ENCODE results near the gene SLC2A13.
"Not testable (repeated sequence)": the region's sequence is repeated elsewhere in the genome, so short reads cannot be mapped to it uniquely, and the experiment has no call there.

SLC2A13 gene

DNA sequence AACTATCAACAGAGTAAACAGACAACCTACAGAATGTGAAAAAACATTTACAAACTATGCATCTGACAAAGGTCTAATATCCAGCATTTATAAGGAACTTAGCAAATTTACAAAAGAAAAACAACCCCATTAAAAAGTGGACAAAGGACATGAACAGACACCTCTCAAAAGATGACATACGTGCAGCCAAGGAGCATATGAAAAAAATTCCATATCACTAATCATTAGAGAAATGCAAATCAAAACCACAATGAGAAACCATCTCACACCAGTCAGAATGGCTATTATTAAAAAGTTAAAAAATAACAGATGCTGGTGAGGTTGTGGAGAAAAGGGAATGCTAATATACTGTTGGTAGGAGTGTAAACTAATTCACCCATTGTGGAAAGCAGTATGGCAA lies 257.7 kb downstream of the SLC2A13 start:
- not testable (repeated sequence) for DNase-seq

GRCh38 chr12:39846971-39847650 lies 258.8 kb downstream of the SLC2A13 start:
- DNase-seq: no peak

GRCh38 chr12:39846304-39846703 lies 259.6 kb downstream of the SLC2A13 start:
- DNase-seq: no peak

DNA sequence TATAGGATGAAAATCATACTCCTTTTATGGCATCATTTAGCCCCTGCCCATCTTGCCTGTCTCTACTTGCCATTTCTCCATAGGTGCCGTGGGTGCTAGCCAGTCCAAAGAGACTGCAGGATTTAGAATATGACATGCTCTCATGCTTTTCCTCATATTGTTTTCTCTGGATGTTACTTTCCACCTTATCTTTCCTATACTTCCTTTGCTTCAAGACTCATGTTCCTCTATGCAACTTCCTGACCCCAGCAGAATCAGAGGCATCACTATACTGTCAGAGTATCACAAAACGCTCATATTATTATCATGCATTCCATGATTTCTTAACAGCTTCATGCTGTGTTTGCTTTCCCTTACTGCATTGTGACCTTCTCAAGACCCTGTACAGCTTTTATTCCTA lies 265.5 kb downstream of the SLC2A13 start:
- no peak for DNase-seq

DNA sequence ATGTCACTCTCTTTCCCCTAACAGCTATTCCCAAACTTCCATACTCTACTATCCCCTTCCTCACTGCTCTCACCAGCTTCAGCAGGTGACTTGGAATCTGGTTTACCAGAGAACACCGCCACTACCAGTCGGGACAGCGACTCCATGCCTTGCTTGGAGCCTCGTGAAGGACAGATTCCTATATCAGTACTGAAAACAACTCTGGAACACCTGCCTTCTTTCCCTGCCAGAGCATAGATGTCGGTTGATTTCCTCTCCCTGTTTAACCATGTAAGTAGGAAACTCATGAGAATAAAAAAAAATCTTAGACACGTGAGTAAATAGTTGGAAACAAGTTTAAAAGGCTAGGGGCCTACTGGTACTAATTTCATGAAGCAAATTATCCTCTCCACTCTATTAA lies 266.8 kb downstream of the SLC2A13 start:
- DNase-seq: no peak

- no peak for DNase-seq
Measured at GRCh38 chr12:39835517-39836489, 270.1 kb downstream of the SLC2A13 start.

GRCh38 chr12:39831587-39832315 lies 274.1 kb downstream of the SLC2A13 start:
- no peak for DNase-seq

- no peak for DNase-seq
Measured at GRCh38 chr12:39830852-39831520, 274.9 kb downstream of the SLC2A13 start.

GRCh38 chr12:39830171-39830570 lies 275.7 kb downstream of the SLC2A13 start:
- no peak for DNase-seq

DNA sequence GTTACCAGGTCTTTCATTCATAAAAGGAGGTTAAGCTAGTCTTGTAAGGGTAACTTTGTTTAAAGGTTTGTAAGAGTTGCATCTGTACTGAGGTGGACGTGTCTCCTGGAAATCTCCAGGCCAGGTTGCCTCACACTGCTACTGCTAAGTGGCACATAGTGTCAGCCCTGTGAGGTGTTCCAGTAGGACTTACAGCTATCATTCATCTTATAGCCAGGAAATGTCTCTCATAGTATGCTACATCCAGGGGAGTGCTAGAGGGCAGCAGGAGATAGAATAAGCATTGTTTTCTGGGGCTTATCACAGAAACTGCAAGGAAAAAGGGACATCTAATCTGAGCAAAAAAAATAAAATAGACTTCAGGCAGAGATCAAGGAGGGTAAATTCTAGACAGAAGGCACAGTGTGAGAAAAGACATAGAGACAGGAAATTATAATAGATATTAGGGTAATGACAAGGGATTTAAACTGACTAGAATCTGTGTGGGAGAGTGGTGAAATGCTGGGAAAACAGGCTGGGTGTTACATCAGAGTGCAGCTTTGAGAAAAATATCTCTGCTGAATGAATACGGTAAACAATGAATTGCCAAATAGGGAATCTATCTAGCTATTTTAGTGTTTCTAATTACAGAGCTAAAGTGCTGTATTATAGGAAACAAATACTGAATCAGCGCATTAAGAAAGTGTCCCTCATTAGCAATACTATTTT lies 281.2 kb downstream of the SLC2A13 start:
- no peak for DNase-seq

GRCh38 chr12:39816671-39817185 lies 289.2 kb downstream of the SLC2A13 start:
- DNase-seq: no peak

- DNase-seq: no peak
Measured at GRCh38 chr12:39815746-39816145, 290.1 kb downstream of the SLC2A13 start.

DNA sequence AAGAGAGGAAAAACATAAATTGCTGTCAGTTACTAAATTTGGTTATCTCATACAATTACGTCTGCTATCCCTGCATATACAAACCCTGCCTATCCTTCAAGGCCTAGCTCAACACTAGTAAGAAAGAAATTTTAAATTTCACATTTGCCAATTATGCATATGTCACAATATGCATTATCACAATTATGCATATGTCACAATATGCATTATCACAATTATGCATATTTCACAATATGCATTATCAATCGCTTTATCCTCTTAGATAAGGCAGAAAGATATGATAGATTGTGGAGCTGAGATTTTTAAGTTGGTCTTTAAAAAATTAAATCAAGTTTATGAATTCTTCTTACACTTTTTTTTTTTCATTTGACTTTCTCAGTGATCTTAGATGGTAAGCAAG lies 291.3 kb downstream of the SLC2A13 start:
- no peak for DNase-seq

- DNase-seq: no peak
Measured at GRCh38 chr12:39813776-39814175, 292.1 kb downstream of the SLC2A13 start.

DNA sequence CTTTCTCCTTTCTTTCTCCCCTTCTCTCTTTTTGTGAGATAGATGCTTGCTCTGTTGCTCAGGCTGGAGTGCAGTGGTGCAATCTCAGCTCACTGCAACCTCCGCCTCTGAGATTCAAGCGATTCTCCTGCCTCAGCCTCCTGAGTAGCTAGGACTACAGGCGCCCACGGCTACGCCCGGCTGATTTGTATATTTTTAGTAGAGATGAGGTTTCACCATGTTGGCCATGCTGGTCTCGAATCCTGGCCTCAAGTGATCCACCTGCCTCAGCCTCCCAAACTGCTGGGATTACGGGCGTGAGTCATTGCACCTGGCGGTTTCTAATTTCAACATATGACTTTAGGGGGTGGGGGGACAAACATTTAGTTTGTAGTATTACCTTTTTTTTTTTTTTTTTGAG lies 293.4 kb downstream of the SLC2A13 start:
- not testable (repeated sequence) for DNase-seq

DNA sequence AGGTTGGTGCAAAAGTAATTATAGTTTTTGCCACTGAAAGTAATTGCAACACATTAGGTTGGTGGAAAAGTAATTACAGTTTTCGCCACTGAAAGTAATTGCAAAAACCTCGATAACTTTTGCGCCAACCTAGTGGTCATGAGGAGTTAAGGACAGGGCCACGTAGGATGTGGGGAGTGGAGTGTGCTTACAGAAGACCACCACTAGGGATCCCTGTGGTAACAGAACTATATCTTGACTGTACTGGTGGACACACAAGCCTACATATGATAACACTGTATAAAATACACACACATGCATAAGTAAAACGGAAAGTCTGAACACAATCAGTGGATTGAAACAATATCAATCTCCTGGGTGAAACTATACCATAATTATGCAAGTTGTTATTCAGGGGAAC lies 298.8 kb downstream of the SLC2A13 start:
- DNase-seq: no peak

- no peak for DNase-seq
Measured at GRCh38 chr12:39805651-39806050, 300.2 kb downstream of the SLC2A13 start.

DNA sequence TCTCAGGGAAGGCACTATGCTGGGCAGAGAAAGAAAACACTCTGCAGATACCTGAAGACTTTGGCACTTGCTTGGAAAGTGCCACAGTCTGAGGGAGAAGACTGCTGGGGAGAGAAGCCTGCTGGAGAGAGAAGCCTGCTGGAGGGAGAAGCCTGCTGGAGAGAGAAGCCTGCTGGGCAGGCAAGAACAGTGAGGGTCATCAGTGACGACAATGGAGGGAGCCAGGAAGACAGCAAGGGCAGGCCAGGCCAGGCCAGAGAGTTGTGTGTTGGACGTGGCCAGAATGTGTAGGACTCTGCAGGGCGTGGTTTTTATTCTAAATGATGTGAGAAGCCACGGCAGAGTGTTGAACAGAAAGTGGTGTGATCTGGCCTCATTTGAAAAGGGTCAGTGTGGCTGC lies 301.0 kb downstream of the SLC2A13 start:
- DNase-seq: no peak

- DNase-seq: no peak
Measured at GRCh38 chr12:39804479-39804878, 301.4 kb downstream of the SLC2A13 start.

DNA sequence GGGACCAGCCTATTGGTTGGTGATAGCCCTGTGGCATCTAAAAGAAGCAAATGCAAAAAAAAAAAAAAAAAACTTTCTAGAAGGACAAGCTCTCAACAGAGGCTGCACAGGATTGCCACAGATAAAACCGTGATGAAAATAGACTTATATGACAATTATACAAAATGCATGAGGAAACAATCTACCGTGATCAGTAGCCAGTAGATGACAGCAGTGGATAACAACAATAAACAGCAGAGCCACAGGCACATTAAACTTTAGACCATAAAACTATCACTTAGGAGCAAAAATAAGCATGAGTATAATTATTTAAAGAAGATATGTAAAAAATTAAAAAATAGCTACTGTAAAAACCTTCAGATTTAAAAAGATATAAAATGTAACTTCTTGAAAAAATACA lies 302.7 kb downstream of the SLC2A13 start:
- DNase-seq: no peak

- no peak for DNase-seq
Measured at GRCh38 chr12:39798977-39799376, 306.9 kb downstream of the SLC2A13 start.

GRCh38 chr12:39798429-39798828 lies 307.5 kb downstream of the SLC2A13 start:
- DNase-seq: no peak
